BE2C (cell line): Measurements from ENCODE around the gene NAA38.

ENCODE experiments used
- DNase-seq: peaks from one replicate; pipeline ENCODE4 v3.0.0-alpha.2; 2020
- H3K27me3 ChIP-seq: fragments of 250-450 bp; sonication (Bioruptor Pico); 2 replicates; pipeline ENCODE4 v1.5.1; 2020; ENCODE audit warnings: mild to moderate bottlenecking
- H3K36me3 ChIP-seq: fragments of 250-450 bp; sonication (Bioruptor Pico); 2 replicates; pipeline ENCODE4 v1.5.1; 2020; ENCODE audit warnings: mild to moderate bottlenecking
- H3K4me1 ChIP-seq: fragments of 250-450 bp; sonication (Bioruptor Pico); 2 replicates; pipeline ENCODE4 v1.5.1; 2020
- H3K4me3 ChIP-seq: 2 replicates; pipeline ENCODE4 v1.5.1; 2011; ENCODE audit warnings: low read depth, low read length
- H3K9me3 ChIP-seq: fragments of 250-450 bp; sonication (Bioruptor Pico); 2 replicates; pipeline ENCODE4 v1.5.1; 2020
- TF ChIP-seq, protein P1 (sequence below): IDR thresholded peaks from 2 replicates; pipeline ENCODE4 v1.5.1; 2012; ENCODE audit warnings: mild to moderate bottlenecking, low read depth, low read length

Gene NAA38

DNA sequence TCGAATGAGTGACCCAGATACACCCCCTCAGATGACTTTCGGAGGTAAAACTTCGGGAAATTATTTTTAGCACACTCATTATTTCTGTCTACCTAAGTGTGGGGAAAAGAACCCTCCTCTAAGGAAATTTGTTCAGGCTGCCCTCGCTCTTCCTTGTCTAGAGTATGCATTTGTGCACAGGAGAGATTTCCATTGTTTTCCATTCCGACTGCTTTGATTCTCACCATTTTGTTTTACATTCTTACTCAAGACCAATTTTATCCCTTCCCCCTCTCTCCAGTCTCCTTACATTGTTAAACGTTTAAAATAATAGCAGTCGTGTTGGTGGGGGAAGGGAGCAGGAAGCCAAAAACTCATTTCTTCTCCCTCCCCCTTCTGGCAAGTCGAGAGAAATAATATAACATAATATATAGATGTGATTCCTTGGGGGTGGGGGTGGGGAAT is 29.7 kb upstream of the NAA38 start:
- Histone ChIP-seq H3K4me1 (peaks cover 2% of the 10 kb centered on the region), H3K27me3 (no peaks in the 10 kb centered on the region), H3K36me3 (peaks cover 10% of the 10 kb centered on the region), H3K4me3 (peak overlapping the region; percentile 69), H3K9me3 (no peaks in the 10 kb centered on the region)
- TF ChIP-seq, protein P1, sequence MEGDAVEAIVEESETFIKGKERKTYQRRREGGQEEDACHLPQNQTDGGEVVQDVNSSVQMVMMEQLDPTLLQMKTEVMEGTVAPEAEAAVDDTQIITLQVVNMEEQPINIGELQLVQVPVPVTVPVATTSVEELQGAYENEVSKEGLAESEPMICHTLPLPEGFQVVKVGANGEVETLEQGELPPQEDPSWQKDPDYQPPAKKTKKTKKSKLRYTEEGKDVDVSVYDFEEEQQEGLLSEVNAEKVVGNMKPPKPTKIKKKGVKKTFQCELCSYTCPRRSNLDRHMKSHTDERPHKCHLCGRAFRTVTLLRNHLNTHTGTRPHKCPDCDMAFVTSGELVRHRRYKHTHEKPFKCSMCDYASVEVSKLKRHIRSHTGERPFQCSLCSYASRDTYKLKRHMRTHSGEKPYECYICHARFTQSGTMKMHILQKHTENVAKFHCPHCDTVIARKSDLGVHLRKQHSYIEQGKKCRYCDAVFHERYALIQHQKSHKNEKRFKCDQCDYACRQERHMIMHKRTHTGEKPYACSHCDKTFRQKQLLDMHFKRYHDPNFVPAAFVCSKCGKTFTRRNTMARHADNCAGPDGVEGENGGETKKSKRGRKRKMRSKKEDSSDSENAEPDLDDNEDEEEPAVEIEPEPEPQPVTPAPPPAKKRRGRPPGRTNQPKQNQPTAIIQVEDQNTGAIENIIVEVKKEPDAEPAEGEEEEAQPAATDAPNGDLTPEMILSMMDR = no peak
- DNase-seq = no peak

DNA sequence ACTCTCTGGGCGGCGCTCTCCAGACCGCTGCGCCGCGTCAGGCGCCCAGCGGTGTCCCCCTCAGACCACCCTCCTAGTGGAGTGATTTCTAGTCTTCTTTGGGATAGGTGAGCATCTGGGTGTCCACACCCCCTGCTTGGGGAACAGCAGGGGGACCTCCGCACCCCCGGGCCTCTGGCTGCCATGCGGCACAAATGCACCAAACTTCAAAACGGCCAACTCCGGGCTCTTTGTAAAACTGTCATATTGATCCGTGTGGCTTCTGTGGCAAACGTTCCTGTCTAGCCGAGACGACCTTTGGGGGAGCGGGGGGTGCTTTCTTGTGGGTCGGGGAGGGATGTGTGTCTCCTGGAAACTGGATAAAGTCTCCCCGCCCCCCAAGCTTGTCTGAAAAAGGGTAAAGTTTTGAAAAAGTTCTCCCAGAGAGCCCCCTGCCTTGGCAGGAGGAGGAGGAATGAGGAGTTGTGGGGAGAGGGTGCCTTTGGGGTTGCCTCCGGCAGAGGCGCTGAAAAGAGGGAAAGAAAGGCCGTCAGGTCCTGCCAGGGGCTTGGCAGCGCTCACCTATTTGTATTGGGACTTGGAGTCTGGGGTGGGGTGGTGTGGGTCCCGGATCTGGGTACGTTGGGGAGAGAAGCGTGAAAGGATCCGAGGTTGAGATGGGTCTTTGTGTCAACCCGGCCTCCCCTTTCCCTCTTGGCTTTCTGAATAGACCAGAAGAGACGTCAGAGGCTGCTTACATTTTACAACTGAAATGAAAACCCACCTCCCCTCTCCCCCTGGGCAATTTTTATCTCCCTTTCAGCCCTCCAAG is 29.1 kb upstream of the NAA38 start:
- peaks cover 10% of the 10 kb centered on the region for H3K36me3 ChIP-seq
- DNase-seq = peak; percentile 20
- TF ChIP-seq, protein P1 = 0 out of 2 replicates have a peak, but pooled peaks have one; percentile 5
- no peaks in the 10 kb centered on the region for H3K27me3 ChIP-seq
- peaks cover 3% of the 10 kb centered on the region for H3K4me1 ChIP-seq
- H3K9me3 ChIP-seq = no peaks in the 10 kb centered on the region
- H3K4me3 ChIP-seq = peak overlapping the region; percentile 69

DNA sequence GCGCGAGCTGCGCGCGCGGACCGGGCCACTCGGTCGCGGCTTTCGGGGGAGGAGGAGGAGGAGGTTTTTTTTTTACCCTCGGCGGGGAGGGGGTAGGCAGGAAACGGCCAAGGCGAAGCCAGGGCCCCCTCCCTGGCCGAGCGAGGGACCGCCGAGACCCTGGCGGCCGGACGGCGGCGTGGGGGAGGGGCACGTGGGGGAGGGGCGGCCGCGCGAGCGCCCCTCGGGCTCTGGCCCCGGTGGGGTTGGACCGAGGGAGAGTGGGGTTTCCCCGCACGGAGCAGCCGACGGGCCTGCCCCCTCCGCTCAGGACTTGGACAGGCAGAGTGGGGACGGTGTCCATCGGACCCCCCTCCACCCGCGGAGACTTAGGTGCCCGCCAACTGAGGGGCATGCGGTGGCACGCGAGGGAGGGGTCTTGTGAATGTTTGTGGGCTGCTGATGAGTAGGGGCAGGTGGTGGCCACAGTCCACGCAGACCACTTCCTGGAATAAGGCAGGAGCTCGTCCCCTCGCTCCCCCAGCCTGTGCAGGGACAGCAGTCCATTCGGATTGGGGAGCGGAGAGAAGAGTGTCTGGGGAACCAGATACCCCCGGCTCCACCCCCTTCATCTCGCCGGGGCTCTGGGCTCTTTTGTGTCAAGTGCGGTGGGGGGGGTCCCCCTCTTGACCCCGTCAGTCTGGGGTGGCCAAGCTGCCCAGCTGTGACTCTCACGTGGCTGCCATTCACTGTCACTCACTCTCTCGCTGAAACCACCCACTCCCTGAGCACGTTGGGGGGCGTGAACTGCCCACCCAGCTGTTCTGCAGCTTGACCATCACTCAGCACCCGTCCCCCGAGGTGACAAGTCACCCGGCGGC is 28.2 kb upstream of the NAA38 start:
- Histone ChIP-seq H3K4me3 (peak overlapping the region; percentile 69), H3K9me3 (no peaks in the 10 kb centered on the region), H3K4me1 (peaks cover 3% of the 10 kb centered on the region), H3K36me3 (peaks cover 2% of the 10 kb centered on the region), H3K27me3 (no peaks in the 10 kb centered on the region)
- DNase-seq = peak; percentile 59
- TF ChIP-seq, protein P1 = no peak

DNA sequence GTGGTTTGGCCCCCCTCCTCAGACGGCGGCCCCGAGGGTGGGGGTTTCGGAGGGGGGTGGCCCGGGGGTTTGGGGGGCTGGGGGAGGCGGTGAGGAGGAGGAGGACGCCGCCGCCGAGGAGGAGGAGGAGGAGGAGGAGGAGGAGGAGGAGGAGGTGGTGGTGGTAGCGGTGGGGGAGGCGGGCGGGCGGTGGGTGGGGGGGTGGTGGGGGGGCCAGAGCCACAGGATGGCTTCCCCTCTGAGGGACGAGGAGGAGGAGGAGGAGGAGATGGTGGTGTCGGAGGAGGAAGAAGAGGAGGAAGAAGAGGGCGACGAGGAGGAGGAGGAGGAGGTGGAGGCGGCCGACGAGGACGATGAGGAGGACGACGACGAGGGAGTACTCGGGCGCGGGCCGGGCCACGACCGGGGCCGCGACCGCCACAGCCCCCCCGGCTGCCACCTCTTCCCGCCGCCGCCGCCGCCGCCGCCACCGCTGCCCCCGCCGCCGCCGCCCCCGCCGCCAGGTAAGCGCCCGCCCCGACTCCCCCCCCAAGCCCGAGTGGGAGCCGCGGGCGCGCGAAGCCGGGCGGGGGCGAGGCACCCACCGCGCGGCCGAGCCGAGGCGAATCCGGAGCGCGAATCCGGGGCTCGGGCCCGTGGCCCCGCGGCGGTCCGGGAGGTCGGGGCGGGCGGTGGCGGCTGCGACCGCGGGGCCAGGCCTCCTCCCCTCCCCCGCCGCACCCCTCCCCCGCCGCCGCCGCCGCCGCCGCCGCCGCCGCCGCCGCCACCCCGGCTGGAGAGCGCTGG is 27.4 kb upstream of the NAA38 start:
- Histone ChIP-seq H3K4me3 (peak overlapping the region; percentile 69), H3K27me3 (no peaks in the 10 kb centered on the region), H3K9me3 (no peaks in the 10 kb centered on the region), H3K4me1 (peaks cover 3% of the 10 kb centered on the region), H3K36me3 (peaks cover 2% of the 10 kb centered on the region; the same call in 1 of the 2 replicates)
- TF ChIP-seq, protein P1 = no peak
- no peak for DNase-seq

DNA sequence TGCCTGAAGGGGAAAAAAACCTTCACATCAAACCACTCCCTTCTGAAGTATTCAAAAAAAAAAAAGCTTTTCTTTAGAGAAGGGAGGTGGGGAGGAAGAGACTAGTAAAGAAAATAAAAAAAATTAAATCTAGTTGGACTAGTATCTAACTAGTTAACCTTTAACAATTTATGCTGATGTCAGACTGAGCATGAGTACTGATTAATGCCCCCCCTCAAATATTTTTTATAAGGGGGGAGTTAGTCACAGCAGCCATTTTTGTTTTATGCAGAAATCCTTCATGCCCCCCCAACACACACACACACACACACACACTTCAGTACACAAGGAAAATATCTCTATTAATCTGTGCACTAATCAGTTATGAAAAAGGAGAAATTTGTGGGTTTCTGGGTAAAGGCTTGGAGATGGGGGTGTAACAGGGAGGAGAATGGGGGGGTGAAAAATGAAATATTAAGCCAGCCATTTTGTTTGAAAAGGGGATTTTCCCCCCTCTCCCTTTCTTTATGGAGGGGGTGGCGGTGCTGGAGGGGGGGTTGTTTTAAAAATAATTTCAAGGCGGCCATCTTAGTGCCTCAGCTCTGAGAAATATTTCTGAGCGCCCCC is 26.5 kb upstream of the NAA38 start:
- peaks cover 3% of the 10 kb centered on the region; the same call in 1 of the 2 replicates for H3K4me1 ChIP-seq
- no peak for DNase-seq

More for the DNA sequence above, 26.5 kb upstream of the NAA38 start:
- no peaks in the 10 kb centered on the region for H3K9me3 ChIP-seq
- H3K27me3 ChIP-seq = no peaks in the 10 kb centered on the region
- peaks cover 3% of the 10 kb centered on the region; the same call in 1 of the 2 replicates for H3K36me3 ChIP-seq
- H3K4me3 ChIP-seq = peak overlapping the region; percentile 60
- TF ChIP-seq, protein P1 = no peak
